Endodermal cell (in vitro differentiated cells): Measurements from ENCODE around the gene GRSF1. TPM values are rescaled to one million over a fixed set of nuclear protein-coding genes. Genes with fewer than 3 reads are reported as not detected.

Experiments used
- DNase-seq: peaks from one replicate; pipeline ENCODE4 v3.0.0-alpha.2; 2017
- H3K27ac ChIP-seq: 2 replicates; pipeline ENCODE4 v1.5.1; 2013; ENCODE audit warnings: mild to moderate bottlenecking, low read depth, low read length, moderate library complexity
- H3K27me3 ChIP-seq: 2 replicates; pipeline ENCODE4 v1.6.1; 2013; ENCODE audit warnings: mild to moderate bottlenecking, low read length, moderate library complexity; ENCODE audit not compliant: insufficient read depth, control insufficient read depth, poor library complexity, severe bottlenecking
- H3K36me3 ChIP-seq: 2 replicates; pipeline ENCODE4 v1.7.0; 2013; ENCODE audit warnings: mild to moderate bottlenecking, low read length, moderate library complexity; ENCODE audit not compliant: control insufficient read depth, insufficient read depth
- H3K4me1 ChIP-seq: one replicate; pipeline ENCODE4 v1.7.0; 2013; ENCODE audit warnings: low read length; ENCODE audit not compliant: control insufficient read depth, insufficient read depth
- H3K4me3 ChIP-seq: 2 replicates; pipeline ENCODE4 v1.5.1; 2013; ENCODE audit warnings: mild to moderate bottlenecking, low read length, moderate library complexity
- H3K9ac ChIP-seq: 2 replicates; pipeline ENCODE4 v1.6.1; 2013; ENCODE audit warnings: mild to moderate bottlenecking, low read length, moderate library complexity; ENCODE audit not compliant: poor library complexity, severe bottlenecking; ENCODE audit errors: extremely low read depth
- H3K9me3 ChIP-seq: 2 replicates; pipeline ENCODE4 v1.6.1; 2013; ENCODE audit warnings: mild to moderate bottlenecking, low read length, moderate library complexity; ENCODE audit not compliant: control insufficient read depth
- H3K27ac Mint-ChIP-seq: 2 replicates; pipeline ENCODE4 v1.8.0; 2020; ENCODE audit warnings: mixed read lengths
- H3K27me3 Mint-ChIP-seq: 2 replicates; pipeline ENCODE4 v1.8.0; 2021; ENCODE audit warnings: mild to moderate bottlenecking, mixed read lengths; ENCODE audit not compliant: insufficient read depth
- H3K36me3 Mint-ChIP-seq: 2 replicates; pipeline ENCODE4 v1.8.0; 2020; ENCODE audit warnings: low read depth, mixed read lengths
- H3K4me1 Mint-ChIP-seq: 2 replicates; pipeline ENCODE4 v1.8.0; 2020; ENCODE audit warnings: mixed read lengths
- H3K4me3 Mint-ChIP-seq: 2 replicates; pipeline ENCODE4 v1.8.0; 2020; ENCODE audit warnings: mild to moderate bottlenecking, moderate library complexity, mixed read lengths
- H3K9me3 Mint-ChIP-seq: 2 replicates; pipeline ENCODE4 v1.8.0; 2020; ENCODE audit warnings: mild to moderate bottlenecking, mixed read lengths
- WGBS, 2 experiments: methylation state at CpG; one replicate each; pipeline versions ENCODE4 v1.1.5 to v1.1.7; 2013; ENCODE audit warnings: missing lambda C conversion rate in 2 of 2, mixed read lengths in 1 of 2; ENCODE audit not compliant: insufficient coverage in 1 of 2, insufficient read length in 1 of 2; 5-methylcytosine and 5-hydroxymethylcytosine counted together
- total RNA-seq, 2 donors: library from RNA; stranded (reverse); fragmentation: NEBNext Ultra II Directional in 1 of 2; extraction: Animal tissue kit (Norgen Biotek cat#: 25700) in 1 of 2; gene quantifications; 2 replicates in 1 of 2; 3 replicates in 1 of 2; pipeline ENCODE4 v1.2.1, GENCODE V29; 2021
- TF ChIP-seq, protein P1 (sequence below): fragments of 200-600 bp; sonication (generic); conservative IDR thresholded peaks from 2 replicates; pipeline ENCODE4 v1.5.0; 2021; ENCODE audit warnings: antibody characterized with exemption, mild to moderate bottlenecking

The GRSF1 gene
- total RNA-seq, 2 donors from 2014 or later: 108 to 123 TPM

DNA sequence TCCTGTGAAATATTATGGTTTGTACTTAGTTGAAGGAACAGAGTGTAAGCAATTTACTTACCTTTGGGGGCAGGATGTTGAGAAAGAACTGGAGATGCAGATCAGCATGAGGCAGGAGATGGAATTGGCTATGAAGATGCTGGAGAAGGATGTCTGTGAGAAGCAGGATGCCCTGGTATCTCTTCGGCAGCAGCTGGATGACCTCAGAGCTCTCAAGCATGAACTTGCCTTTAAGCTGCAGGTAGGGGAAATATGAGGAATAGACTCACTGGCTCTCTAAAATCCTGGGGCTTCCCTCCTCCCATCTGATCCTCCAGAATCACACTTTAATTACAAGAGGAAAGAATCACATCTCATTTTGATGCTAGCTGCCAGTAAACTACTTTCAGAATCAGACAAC lies 51.0 kb downstream of the GRSF1 start:
- Histone ChIP-seq H3K36me3 (peaks cover 63% of the 10 kb centered on the region), H3K27me3 (no peaks in the 10 kb centered on the region), H3K9ac (no peak overlapping the region), H3K27ac (no peak overlapping the region), H3K9me3 (no peaks in the 10 kb centered on the region), H3K4me1 (no peaks in the 10 kb centered on the region), H3K4me3 (no peak overlapping the region)
- Mint-ChIP-seq H3K9me3 (no peaks in the 10 kb centered on the region), H3K4me1 (no peaks in the 10 kb centered on the region), H3K27ac (no peak overlapping the region), H3K27me3 (no peaks in the 10 kb centered on the region), H3K4me3 (no peak overlapping the region), H3K36me3 (peaks cover 46% of the 10 kb centered on the region)
- TF ChIP-seq, protein P1, sequence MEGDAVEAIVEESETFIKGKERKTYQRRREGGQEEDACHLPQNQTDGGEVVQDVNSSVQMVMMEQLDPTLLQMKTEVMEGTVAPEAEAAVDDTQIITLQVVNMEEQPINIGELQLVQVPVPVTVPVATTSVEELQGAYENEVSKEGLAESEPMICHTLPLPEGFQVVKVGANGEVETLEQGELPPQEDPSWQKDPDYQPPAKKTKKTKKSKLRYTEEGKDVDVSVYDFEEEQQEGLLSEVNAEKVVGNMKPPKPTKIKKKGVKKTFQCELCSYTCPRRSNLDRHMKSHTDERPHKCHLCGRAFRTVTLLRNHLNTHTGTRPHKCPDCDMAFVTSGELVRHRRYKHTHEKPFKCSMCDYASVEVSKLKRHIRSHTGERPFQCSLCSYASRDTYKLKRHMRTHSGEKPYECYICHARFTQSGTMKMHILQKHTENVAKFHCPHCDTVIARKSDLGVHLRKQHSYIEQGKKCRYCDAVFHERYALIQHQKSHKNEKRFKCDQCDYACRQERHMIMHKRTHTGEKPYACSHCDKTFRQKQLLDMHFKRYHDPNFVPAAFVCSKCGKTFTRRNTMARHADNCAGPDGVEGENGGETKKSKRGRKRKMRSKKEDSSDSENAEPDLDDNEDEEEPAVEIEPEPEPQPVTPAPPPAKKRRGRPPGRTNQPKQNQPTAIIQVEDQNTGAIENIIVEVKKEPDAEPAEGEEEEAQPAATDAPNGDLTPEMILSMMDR: no peak
- no peak for DNase-seq
- WGBS, 2 experiments: 100% methylated on average over 1 of the region's 1 CpG

DNA sequence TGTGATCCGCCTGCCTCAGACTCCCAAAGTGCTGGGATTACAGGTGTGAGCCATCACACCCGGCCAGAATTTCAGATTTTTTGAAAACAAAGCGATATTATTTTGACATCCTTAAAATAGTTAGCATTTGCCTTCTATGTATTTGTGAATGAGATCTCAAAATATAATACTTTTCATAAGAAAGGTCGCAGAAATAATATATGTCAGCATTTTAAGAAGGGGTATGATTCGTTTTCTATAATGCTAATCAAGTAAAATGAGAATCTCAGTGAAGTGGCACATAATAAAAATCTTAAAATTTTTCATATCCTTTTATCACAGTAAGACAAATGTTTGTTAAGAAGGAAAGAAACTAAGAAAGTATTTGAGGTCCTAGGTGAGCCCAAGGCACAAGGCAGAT lies 52.2 kb downstream of the GRSF1 start:
- WGBS, 2 experiments: 80 to 98% methylated on average over 1 to 4 of the region's 5 CpGs
- H3K9me3 ChIP-seq: no peaks in the 10 kb centered on the region
- Mint-ChIP-seq H3K36me3 (peaks cover 48% of the 10 kb centered on the region), H3K27me3 (no peaks in the 10 kb centered on the region), H3K27ac (no peak overlapping the region), H3K4me1 (no peaks in the 10 kb centered on the region), H3K4me3 (no peak overlapping the region), H3K9me3 (no peaks in the 10 kb centered on the region)
- no peaks in the 10 kb centered on the region for H3K4me1 ChIP-seq
- DNase-seq: no peak
- TF ChIP-seq, protein P1: no peak
- H3K27ac ChIP-seq: no peak overlapping the region
- H3K9ac ChIP-seq: no peak overlapping the region
- peaks cover 61% of the 10 kb centered on the region for H3K36me3 ChIP-seq
- no peaks in the 10 kb centered on the region for H3K27me3 ChIP-seq
- no peak overlapping the region for H3K4me3 ChIP-seq

DNA sequence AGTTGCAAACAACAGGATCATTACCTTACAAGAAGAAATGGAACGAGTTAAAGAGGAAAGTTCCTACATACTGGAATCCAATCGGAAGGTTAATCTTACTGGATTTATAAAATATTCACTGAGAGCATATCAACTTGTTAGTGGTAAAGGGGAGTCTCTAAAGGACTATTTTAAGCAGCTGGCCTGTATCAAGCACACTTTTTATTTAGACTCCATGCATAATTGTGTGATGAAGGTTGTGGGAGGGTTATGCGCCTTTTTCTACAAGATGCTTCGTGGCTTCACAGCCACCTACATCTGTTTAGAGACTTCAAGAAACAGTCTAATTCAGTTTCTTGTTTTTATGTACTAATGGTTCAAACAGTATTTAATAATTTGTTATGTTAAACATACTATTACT lies 56.6 kb downstream of the GRSF1 start:
- Mint-ChIP-seq H3K4me1 (no peaks in the 10 kb centered on the region), H3K4me3 (no peak overlapping the region), H3K36me3 (peaks cover 46% of the 10 kb centered on the region), H3K27me3 (no peaks in the 10 kb centered on the region), H3K9me3 (no peaks in the 10 kb centered on the region), H3K27ac (no peak overlapping the region)
- Histone ChIP-seq H3K36me3 (peaks cover 59% of the 10 kb centered on the region), H3K9me3 (no peaks in the 10 kb centered on the region), H3K27ac (no peak overlapping the region), H3K9ac (no peak overlapping the region), H3K4me1 (no peaks in the 10 kb centered on the region), H3K27me3 (no peaks in the 10 kb centered on the region), H3K4me3 (no peak overlapping the region)
- DNase-seq: no peak
- 97% methylated on average over 4 of the region's 4 CpGs; no CpG with 5 or more reads in 1 of the 2 experiments for WGBS, 2 experiments
- TF ChIP-seq, protein P1: no peak
